Panc1 (cell line): ENCODE results near the gene BPTF. TPM values are rescaled to one million over a fixed set of nuclear protein-coding genes. Genes with fewer than 3 reads are reported as not detected.
"Not testable (repeated sequence)": the region's sequence is repeated elsewhere in the genome, so short reads cannot be mapped to it uniquely, and the experiment has no call there.

Experiments used
- ATAC-seq: fragments of 200-7000 bp; cut with Tn5 transposase; 2 replicates; pipeline ENCODE4 v1.9.1; 2020; ENCODE audit warnings: mild to moderate bottlenecking, moderate library complexity
- BruUV-seq: library from RNA; stranded (reverse); fragments of 400-500 nt; replicated peaks from 2 replicates; lab custom pipeline; 2021; lab: Mats Ljungman, UMichigan
- CTCF ChIA-PET: fragments of 300-600 bp; sonication (Branson Sonifier 250); formaldehyde crosslinking; loops from one replicate; lab custom pipeline; 2022; ENCODE audit warnings: antibody characterized with exemption; lab: Charles Lee
- POLR2A ChIA-PET: fragments of 300-600 bp; sonication (Branson Sonifier 250); formaldehyde crosslinking; loops from one replicate; lab custom pipeline; 2022; ENCODE audit warnings: antibody characterized with exemption; lab: Charles Lee
- DNase-seq: peaks from one replicate; pipeline ENCODE4 v3.0.0-alpha.2; 2010; ENCODE audit warnings: low read depth, low spot score
- H3K27ac ChIP-seq: 2 replicates; pipeline ENCODE4 v1.5.1; 2011; ENCODE audit warnings: mild to moderate bottlenecking, low read length, inconsistent platforms
- H3K27me3 ChIP-seq: fragments of 200-500 bp; sonication (Bioruptor generic); 2 replicates; pipeline ENCODE4 v1.6.0; 2014; ENCODE audit warnings: low read length, inconsistent platforms; ENCODE audit not compliant: control insufficient read depth, insufficient read depth
- H3K36me3 ChIP-seq: fragments of 200-500 bp; sonication (Bioruptor generic); 2 replicates; pipeline ENCODE4 v1.5.1; 2014; ENCODE audit warnings: inconsistent platforms, mild to moderate bottlenecking, low read length, moderate library complexity; ENCODE audit not compliant: control insufficient read depth, insufficient read depth
- H3K4me1 ChIP-seq: 2 replicates; pipeline ENCODE4 v1.5.1; 2011; ENCODE audit warnings: inconsistent platforms, mild to moderate bottlenecking, low read length, moderate library complexity; ENCODE audit not compliant: control insufficient read depth, insufficient read depth
- H3K4me3 ChIP-seq, 2 experiments: 2 replicates each; pipeline ENCODE4 v1.5.1; 2011 to 2012; ENCODE audit warnings: low read depth in 2 of 2, low read length in 2 of 2, mild to moderate bottlenecking in 2 of 2, inconsistent platforms in 1 of 2, moderate library complexity in 1 of 2
- H3K9me3 ChIP-seq: fragments of 200-500 bp; sonication (Bioruptor generic); 2 replicates; pipeline ENCODE4 v1.5.1; 2014; ENCODE audit warnings: low read depth, mild to moderate bottlenecking, inconsistent platforms, low read length, moderate library complexity; ENCODE audit not compliant: control insufficient read depth, insufficient read depth
- POLR2AphosphoS5 ChIP-seq: IDR thresholded peaks from 2 replicates; pipeline ENCODE4 v1.6.1; 2012; ENCODE audit warnings: mild to moderate bottlenecking, low read depth, low read length, moderate library complexity
- SIN3A ChIP-seq: IDR thresholded peaks from 2 replicates; pipeline ENCODE4 v1.6.1; 2012; ENCODE audit warnings: low read depth, mild to moderate bottlenecking, low read length, moderate library complexity, borderline replicate concordance; ENCODE audit not compliant: insufficient read depth
- TCF7L2 ChIP-seq: IDR thresholded peaks from 2 replicates; pipeline ENCODE4 v1.6.1; 2011; ENCODE audit warnings: mild to moderate bottlenecking, low read depth, low read length, inconsistent platforms
- in situ Hi-C: cut with HindIII; loops from 2 replicates; pipeline ENCODE4 v1.10.0; 2016; ENCODE audit warnings: low sequenced_read_pairs, low pct_unique_long_range_greater_than_20kb
- intact Hi-C: fragments of 100-400 bp; cut with micrococcal nuclease; formaldehyde crosslinking; loops from one replicate; pipeline ENCODE4 v1.10.0; 2022; ENCODE audit not compliant: unreplicated experiment
- total RNA-seq: library from RNA; stranded (reverse); gene quantifications from one replicate; pipeline ENCODE4 v1.2.1, GENCODE V29; 2021; ENCODE audit not compliant: unreplicated experiment
- TF ChIP-seq, protein P1 (sequence below): fragments of 450-650 bp; IDR thresholded peaks from 2 replicates; pipeline ENCODE4 v1.5.1; 2017; ENCODE audit warnings: mild to moderate bottlenecking
- TF ChIP-seq, protein P2 (sequence below), 2 experiments: IDR thresholded peaks; 2 replicates each; pipeline ENCODE4 v1.6.1; 2011 to 2012; ENCODE audit warnings: low read depth in 2 of 2, control low read depth in 1 of 2, low read length in 1 of 2, mild to moderate bottlenecking in 1 of 2, moderate library complexity in 1 of 2; ENCODE audit not compliant: insufficient read depth in 1 of 2

Gene BPTF
- total RNA-seq, 1 experiment from 2014 or later, result 51.1 TPM

DNA sequence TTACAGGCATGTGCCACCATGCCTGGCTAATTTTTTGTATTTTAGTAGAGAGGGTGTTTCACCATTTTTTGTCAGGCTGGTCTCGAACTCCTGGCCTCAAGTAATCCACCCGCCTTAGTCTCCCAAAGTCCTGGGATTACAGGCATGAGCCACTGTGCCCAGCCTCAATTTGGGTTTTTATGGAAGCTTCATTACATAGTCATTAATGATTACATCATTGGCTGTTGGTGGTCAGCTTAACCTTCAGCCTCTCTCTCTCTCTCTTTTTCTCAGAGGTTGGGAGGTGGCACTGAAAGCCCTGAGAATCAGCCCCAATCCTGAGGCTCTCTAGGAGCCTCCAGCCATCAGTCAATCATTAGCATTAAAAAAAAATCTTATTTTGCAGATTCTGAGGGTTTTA is 125.6 kb downstream of the BPTF start:
- CTCF ChIA-PET, result no interaction called here
- Histone ChIP-seq H3K27ac (no peak overlapping the region), H3K4me3 (no peak overlapping the region), H3K9me3 (no peaks in the 10 kb centered on the region), H3K36me3 (peaks cover 16% of the 10 kb centered on the region), H3K4me1 (no peaks in the 10 kb centered on the region), H3K27me3 (no peaks in the 10 kb centered on the region)
- no peak for ATAC-seq
- BruUV-seq, result no TSS peak
- POLR2A ChIA-PET, result no interaction called here
- DNase-seq, result no peak
- in situ Hi-C loops (no loop called here), intact Hi-C loops (no loop called here)
- no peak for TF ChIP-seq SIN3A
- no peak for TF ChIP-seq TCF7L2
- TF ChIP-seq, protein P1, sequence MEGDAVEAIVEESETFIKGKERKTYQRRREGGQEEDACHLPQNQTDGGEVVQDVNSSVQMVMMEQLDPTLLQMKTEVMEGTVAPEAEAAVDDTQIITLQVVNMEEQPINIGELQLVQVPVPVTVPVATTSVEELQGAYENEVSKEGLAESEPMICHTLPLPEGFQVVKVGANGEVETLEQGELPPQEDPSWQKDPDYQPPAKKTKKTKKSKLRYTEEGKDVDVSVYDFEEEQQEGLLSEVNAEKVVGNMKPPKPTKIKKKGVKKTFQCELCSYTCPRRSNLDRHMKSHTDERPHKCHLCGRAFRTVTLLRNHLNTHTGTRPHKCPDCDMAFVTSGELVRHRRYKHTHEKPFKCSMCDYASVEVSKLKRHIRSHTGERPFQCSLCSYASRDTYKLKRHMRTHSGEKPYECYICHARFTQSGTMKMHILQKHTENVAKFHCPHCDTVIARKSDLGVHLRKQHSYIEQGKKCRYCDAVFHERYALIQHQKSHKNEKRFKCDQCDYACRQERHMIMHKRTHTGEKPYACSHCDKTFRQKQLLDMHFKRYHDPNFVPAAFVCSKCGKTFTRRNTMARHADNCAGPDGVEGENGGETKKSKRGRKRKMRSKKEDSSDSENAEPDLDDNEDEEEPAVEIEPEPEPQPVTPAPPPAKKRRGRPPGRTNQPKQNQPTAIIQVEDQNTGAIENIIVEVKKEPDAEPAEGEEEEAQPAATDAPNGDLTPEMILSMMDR, result no peak
- TF ChIP-seq, protein P2, sequence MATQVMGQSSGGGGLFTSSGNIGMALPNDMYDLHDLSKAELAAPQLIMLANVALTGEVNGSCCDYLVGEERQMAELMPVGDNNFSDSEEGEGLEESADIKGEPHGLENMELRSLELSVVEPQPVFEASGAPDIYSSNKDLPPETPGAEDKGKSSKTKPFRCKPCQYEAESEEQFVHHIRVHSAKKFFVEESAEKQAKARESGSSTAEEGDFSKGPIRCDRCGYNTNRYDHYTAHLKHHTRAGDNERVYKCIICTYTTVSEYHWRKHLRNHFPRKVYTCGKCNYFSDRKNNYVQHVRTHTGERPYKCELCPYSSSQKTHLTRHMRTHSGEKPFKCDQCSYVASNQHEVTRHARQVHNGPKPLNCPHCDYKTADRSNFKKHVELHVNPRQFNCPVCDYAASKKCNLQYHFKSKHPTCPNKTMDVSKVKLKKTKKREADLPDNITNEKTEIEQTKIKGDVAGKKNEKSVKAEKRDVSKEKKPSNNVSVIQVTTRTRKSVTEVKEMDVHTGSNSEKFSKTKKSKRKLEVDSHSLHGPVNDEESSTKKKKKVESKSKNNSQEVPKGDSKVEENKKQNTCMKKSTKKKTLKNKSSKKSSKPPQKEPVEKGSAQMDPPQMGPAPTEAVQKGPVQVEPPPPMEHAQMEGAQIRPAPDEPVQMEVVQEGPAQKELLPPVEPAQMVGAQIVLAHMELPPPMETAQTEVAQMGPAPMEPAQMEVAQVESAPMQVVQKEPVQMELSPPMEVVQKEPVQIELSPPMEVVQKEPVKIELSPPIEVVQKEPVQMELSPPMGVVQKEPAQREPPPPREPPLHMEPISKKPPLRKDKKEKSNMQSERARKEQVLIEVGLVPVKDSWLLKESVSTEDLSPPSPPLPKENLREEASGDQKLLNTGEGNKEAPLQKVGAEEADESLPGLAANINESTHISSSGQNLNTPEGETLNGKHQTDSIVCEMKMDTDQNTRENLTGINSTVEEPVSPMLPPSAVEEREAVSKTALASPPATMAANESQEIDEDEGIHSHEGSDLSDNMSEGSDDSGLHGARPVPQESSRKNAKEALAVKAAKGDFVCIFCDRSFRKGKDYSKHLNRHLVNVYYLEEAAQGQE (IDR thresholded peaks at IDR 0.05; ENCODE audit: insufficient read depth in 1 of 2, low read depth in 2 of 2, low read length in 1 of 2), result no peak
- TF ChIP-seq POLR2AphosphoS5, result no peak

DNA sequence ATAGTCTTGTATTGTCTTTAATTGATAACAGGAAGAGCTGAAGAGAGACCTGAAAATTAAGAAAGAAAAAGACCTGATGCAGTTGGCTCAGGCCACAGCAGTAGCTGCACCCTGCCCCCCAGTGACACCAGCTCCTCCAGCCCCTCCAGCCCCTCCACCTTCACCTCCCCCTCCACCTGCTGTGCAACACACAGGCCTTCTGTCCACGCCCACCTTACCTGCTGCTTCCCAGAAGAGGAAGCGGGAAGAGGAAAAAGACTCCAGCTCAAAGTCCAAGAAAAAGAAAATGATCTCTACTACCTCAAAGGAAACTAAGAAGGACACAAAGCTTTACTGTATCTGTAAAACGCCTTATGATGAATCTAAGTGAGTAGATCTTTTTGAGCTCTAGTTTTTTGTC is 134.2 kb downstream of the BPTF start:
- CTCF ChIA-PET, result interaction anchor here (0.6 kb wide), 1 partner anchor 33 kb away, joined by 5 read pairs; no protein-coding TSS in a partner anchor
- TF ChIP-seq POLR2AphosphoS5, result no peak
- no peak for TF ChIP-seq SIN3A
- TF ChIP-seq TCF7L2, result no peak
- TF ChIP-seq, protein P2 (IDR thresholded peaks at IDR 0.05; ENCODE audit: insufficient read depth in 1 of 2, low read depth in 2 of 2, low read length in 1 of 2), result no peak
- TF ChIP-seq, protein P1, result no peak
- no peak overlapping the region for H3K4me3 ChIP-seq
- H3K27me3 ChIP-seq, result no peaks in the 10 kb centered on the region
- in situ Hi-C loops, result no loop called here
- no peak for ATAC-seq
- no peaks in the 10 kb centered on the region; the same call in 1 of the 2 replicates for H3K36me3 ChIP-seq
- H3K4me1 ChIP-seq, result no peaks in the 10 kb centered on the region
- DNase-seq, result no peak
- POLR2A ChIA-PET, result no interaction called here
- no peaks in the 10 kb centered on the region for H3K9me3 ChIP-seq
- H3K27ac ChIP-seq, result no peak overlapping the region
- intact Hi-C loops, result no loop called here
- no TSS peak for BruUV-seq

DNA sequence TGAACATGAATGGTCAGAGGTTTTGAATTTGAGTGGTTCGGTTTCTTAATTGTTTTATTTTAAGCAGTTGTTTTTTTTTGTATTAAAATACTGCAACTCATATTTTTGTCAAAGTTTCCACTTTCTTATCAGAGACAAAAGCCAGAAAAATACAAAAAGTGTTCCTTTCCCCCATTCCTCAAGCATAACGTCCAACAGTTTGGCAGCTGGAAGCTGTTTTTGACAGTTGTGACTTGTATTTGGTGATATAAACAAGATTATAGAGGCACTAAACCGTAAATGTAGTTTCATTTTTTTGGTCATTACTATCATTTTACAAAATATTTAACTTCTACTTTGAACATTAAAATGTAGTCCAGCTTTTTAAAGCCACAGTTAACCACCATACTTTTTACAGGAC is 135.0 kb downstream of the BPTF start:
- DNase-seq, H3K4me1 ChIP-seq, H3K9me3 ChIP-seq, H3K27me3 ChIP-seq, ATAC-seq, in situ Hi-C loops, POLR2A ChIA-PET, H3K27ac ChIP-seq, H3K36me3 ChIP-seq, H3K4me3 ChIP-seq: not testable (repeated sequence)
- BruUV-seq, result TSS peak; percentile 39
- intact Hi-C loops, result loop anchor here (10.0 kb wide), 1 partner anchor 505 kb away; no protein-coding TSS in a partner anchor
- CTCF ChIA-PET, result interaction anchor here (0.5 kb wide), 1 partner anchor 504 kb away, joined by 3 read pairs; no protein-coding TSS in a partner anchor
